Panc1 (cell line): ENCODE results near the gene MRPS18C. TPM values are rescaled to one million over a fixed set of nuclear protein-coding genes. Genes with fewer than 3 reads are reported as not detected.

ENCODE experiments used
- ATAC-seq: fragments of 200-7000 bp; cut with Tn5 transposase; 2 replicates; pipeline ENCODE4 v1.9.1; 2020; ENCODE audit warnings: mild to moderate bottlenecking, moderate library complexity
- BruUV-seq: library from RNA; stranded (reverse); fragments of 400-500 nt; replicated peaks from 2 replicates; lab custom pipeline; 2021; lab: Mats Ljungman, UMichigan
- CTCF ChIA-PET: fragments of 300-600 bp; sonication (Branson Sonifier 250); formaldehyde crosslinking; loops from one replicate; lab custom pipeline; 2022; ENCODE audit warnings: antibody characterized with exemption; lab: Charles Lee
- POLR2A ChIA-PET: fragments of 300-600 bp; sonication (Branson Sonifier 250); formaldehyde crosslinking; loops from one replicate; lab custom pipeline; 2022; ENCODE audit warnings: antibody characterized with exemption; lab: Charles Lee
- DNase-seq: peaks from one replicate; pipeline ENCODE4 v3.0.0-alpha.2; 2010; ENCODE audit warnings: low read depth, low spot score
- H3K27ac ChIP-seq: 2 replicates; pipeline ENCODE4 v1.5.1; 2011; ENCODE audit warnings: mild to moderate bottlenecking, low read length, inconsistent platforms
- H3K27me3 ChIP-seq: fragments of 200-500 bp; sonication (Bioruptor generic); 2 replicates; pipeline ENCODE4 v1.6.0; 2014; ENCODE audit warnings: low read length, inconsistent platforms; ENCODE audit not compliant: control insufficient read depth, insufficient read depth
- H3K36me3 ChIP-seq: fragments of 200-500 bp; sonication (Bioruptor generic); 2 replicates; pipeline ENCODE4 v1.5.1; 2014; ENCODE audit warnings: inconsistent platforms, mild to moderate bottlenecking, low read length, moderate library complexity; ENCODE audit not compliant: control insufficient read depth, insufficient read depth
- H3K4me1 ChIP-seq: 2 replicates; pipeline ENCODE4 v1.5.1; 2011; ENCODE audit warnings: inconsistent platforms, mild to moderate bottlenecking, low read length, moderate library complexity; ENCODE audit not compliant: control insufficient read depth, insufficient read depth
- H3K4me3 ChIP-seq, 2 experiments: 2 replicates each; pipeline ENCODE4 v1.5.1; 2011 to 2012; ENCODE audit warnings: low read depth in 2 of 2, low read length in 2 of 2, mild to moderate bottlenecking in 2 of 2, inconsistent platforms in 1 of 2, moderate library complexity in 1 of 2
- H3K9me3 ChIP-seq: fragments of 200-500 bp; sonication (Bioruptor generic); 2 replicates; pipeline ENCODE4 v1.5.1; 2014; ENCODE audit warnings: low read depth, mild to moderate bottlenecking, inconsistent platforms, low read length, moderate library complexity; ENCODE audit not compliant: control insufficient read depth, insufficient read depth
- CTCF ChIP-seq: fragments of 450-650 bp; IDR thresholded peaks from 2 replicates; pipeline ENCODE4 v1.5.1; 2017; ENCODE audit warnings: mild to moderate bottlenecking
- POLR2AphosphoS5 ChIP-seq: IDR thresholded peaks from 2 replicates; pipeline ENCODE4 v1.6.1; 2012; ENCODE audit warnings: mild to moderate bottlenecking, low read depth, low read length, moderate library complexity
- REST ChIP-seq, 2 experiments: IDR thresholded peaks; 2 replicates each; pipeline ENCODE4 v1.6.1; 2011 to 2012; ENCODE audit warnings: low read depth in 2 of 2, control low read depth in 1 of 2, low read length in 1 of 2, mild to moderate bottlenecking in 1 of 2, moderate library complexity in 1 of 2; ENCODE audit not compliant: insufficient read depth in 1 of 2
- SIN3A ChIP-seq: IDR thresholded peaks from 2 replicates; pipeline ENCODE4 v1.6.1; 2012; ENCODE audit warnings: low read depth, mild to moderate bottlenecking, low read length, moderate library complexity, borderline replicate concordance; ENCODE audit not compliant: insufficient read depth
- TCF7L2 ChIP-seq: IDR thresholded peaks from 2 replicates; pipeline ENCODE4 v1.6.1; 2011; ENCODE audit warnings: mild to moderate bottlenecking, low read depth, low read length, inconsistent platforms
- in situ Hi-C: cut with HindIII; loops from 2 replicates; pipeline ENCODE4 v1.10.0; 2016; ENCODE audit warnings: low sequenced_read_pairs, low pct_unique_long_range_greater_than_20kb
- intact Hi-C: fragments of 100-400 bp; cut with micrococcal nuclease; formaldehyde crosslinking; loops from one replicate; pipeline ENCODE4 v1.10.0; 2022; ENCODE audit not compliant: unreplicated experiment
- total RNA-seq: library from RNA; stranded (reverse); gene quantifications from one replicate; pipeline ENCODE4 v1.2.1, GENCODE V29; 2021; ENCODE audit not compliant: unreplicated experiment

MRPS18C gene
- total RNA-seq, 1 experiment from 2014 or later, result 50.8 TPM

- no TSS peak for BruUV-seq
- DNase-seq, result no peak
- H3K27ac ChIP-seq, result no peak overlapping the region
- H3K4me3 ChIP-seq, result no peak overlapping the region
- in situ Hi-C loops (no loop called here), intact Hi-C loops (no loop called here)
- TF ChIP-seq TCF7L2 (no peak), CTCF (no peak), SIN3A (no peak), REST (IDR thresholded peaks at IDR 0.05; ENCODE audit: insufficient read depth in 1 of 2, low read depth in 2 of 2, low read length in 1 of 2) (no peak)
- no peaks in the 10 kb centered on the region for H3K4me1 ChIP-seq
- H3K27me3 ChIP-seq, result no peaks in the 10 kb centered on the region
- H3K36me3 ChIP-seq, result no peaks in the 10 kb centered on the region; the same call in 1 of the 2 replicates
- H3K9me3 ChIP-seq, result no peaks in the 10 kb centered on the region
- ATAC-seq, result no peak
- ChIA-PET CTCF (no interaction called here), POLR2A (no interaction called here)
Observed at GRCh38 chr4:83418211-83418610, 37.6 kb upstream of the MRPS18C start.

GRCh38 chr4:83431200-83431599 lies 24.7 kb upstream of the MRPS18C start:
- ChIA-PET POLR2A (no interaction called here), CTCF (no interaction called here)
- no peak overlapping the region for H3K4me3 ChIP-seq
- TF ChIP-seq CTCF, result no peak
- TF ChIP-seq TCF7L2, result no peak
- no peak for TF ChIP-seq POLR2AphosphoS5
- TF ChIP-seq SIN3A, result no peak
- no peak for TF ChIP-seq REST (IDR thresholded peaks at IDR 0.05; ENCODE audit: insufficient read depth in 1 of 2, low read depth in 2 of 2, low read length in 1 of 2)
- no peaks in the 10 kb centered on the region; the same call in 1 of the 2 replicates for H3K36me3 ChIP-seq
- intact Hi-C loops, result no loop called here
- ATAC-seq, result no peak
- no peaks in the 10 kb centered on the region for H3K4me1 ChIP-seq
- BruUV-seq, result no TSS peak
- no peaks in the 10 kb centered on the region for H3K27me3 ChIP-seq
- in situ Hi-C loops, result no loop called here
- DNase-seq, result no peak
- no peak overlapping the region for H3K27ac ChIP-seq
- H3K9me3 ChIP-seq, result no peaks in the 10 kb centered on the region
